Hematopoietic multipotent progenitor cell (in vitro differentiated cells): ENCODE results near the gene SLC47A1. TPM values are rescaled to one million over a fixed set of nuclear protein-coding genes. Genes with fewer than 3 reads are reported as not detected.
"Not testable (repeated sequence)": the region's sequence is repeated elsewhere in the genome, so short reads cannot be mapped to it uniquely, and the experiment has no call there.

ENCODE experiments used
- DNase-seq, 3 donors: peaks; one replicate each; pipeline ENCODE4 v3.0.0-alpha.2; 2011 to 2015; ENCODE audit warnings: low read depth in 2 of 3, low spot score in 2 of 3
- total RNA-seq: library from RNA; depleted of rRNA; stranded (reverse); fragments of >200 nt; gene quantifications from one replicate; pipeline ENCODE4 v1.2.3, GENCODE V29; 2012

The SLC47A1 gene
- total RNA-seq, 1 donor: under 0.01 TPM

DNA sequence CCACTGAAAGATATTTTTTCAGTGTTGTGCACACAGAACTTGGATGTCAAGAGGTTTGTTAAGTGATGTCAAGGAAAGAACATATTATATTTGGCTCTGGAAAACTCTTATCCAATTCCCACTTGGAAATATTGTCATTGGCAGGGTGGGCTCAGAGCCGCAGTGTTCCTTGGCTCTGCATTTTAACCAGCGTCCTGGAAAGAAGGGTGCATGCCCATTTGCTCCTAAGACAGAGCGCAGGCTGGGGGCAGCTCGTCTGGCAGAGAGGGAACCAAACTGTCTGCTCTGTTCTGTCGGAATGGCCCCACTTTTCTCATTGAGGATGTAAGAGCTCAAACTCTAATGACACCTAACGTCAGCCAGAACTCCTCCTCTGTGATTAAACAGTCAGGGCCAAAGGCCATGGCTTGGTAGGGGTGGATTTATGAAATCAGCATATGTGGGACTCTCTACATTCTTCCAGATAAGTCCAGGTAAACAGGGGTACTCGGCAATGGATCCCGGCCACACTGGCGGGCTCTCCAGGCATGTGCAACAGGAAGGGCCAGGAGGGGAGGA lies 18.0 kb downstream of the SLC47A1 start:
- no peak for DNase-seq

DNA sequence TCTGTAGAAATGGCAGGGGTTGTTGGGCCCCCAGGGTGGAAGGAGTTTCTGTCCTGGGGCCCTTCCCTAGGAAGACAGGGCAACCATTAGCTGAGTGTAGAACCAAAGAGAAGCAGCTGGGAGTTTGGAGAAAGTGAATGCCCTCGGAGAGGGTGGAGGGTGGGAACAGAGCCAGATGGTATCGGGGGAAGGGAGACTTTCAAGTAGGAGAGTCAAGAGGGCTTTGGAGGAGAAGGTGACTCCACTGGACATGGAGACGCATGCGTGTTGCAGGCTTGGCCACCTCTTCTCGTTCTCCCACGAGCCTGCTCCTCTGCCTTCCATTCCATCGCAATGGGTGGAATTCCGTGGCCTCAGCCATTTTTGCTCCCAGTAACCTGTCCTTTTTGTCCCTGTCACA lies 19.4 kb downstream of the SLC47A1 start:
- DNase-seq: no peak

DNA sequence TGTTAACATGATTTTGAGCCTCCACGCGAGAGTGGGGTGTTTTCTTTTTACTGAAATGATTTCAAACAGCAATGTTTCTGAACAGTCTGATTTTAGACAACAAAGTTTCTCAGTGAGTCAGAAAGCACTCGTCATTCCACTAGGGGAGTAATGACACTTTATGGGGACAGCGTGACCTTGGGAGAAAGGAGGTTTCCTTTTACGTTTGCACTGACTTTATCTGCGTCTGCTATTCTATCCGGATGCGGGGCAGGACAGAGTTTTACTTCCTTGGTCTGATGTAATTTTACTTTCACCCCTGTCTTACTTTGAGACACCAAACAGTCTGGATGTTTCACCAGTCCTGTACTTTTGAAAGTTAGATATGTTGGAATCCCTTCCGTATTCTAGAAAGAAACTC lies 20.7 kb downstream of the SLC47A1 start:
- no peak for DNase-seq

DNA sequence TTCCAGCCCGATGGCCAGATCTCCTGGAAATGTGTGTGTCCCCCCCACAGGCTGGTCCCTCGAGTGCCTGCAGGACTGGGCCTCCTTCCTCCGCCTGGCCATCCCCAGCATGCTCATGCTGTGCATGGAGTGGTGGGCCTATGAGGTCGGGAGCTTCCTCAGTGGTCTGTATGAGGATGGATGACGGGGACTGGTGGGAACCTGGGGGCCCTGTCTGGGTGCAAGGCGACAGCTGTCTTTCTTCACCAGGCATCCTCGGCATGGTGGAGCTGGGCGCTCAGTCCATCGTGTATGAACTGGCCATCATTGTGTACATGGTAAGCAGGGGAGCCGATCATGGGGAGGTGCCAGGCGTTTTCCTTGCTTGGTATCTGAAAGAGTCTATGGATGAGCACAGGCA lies 22.1 kb downstream of the SLC47A1 start:
- no peak for DNase-seq

- DNase-seq: no peak
Measured at GRCh38 chr17:19558946-19559345, 25.3 kb downstream of the SLC47A1 start.

DNA sequence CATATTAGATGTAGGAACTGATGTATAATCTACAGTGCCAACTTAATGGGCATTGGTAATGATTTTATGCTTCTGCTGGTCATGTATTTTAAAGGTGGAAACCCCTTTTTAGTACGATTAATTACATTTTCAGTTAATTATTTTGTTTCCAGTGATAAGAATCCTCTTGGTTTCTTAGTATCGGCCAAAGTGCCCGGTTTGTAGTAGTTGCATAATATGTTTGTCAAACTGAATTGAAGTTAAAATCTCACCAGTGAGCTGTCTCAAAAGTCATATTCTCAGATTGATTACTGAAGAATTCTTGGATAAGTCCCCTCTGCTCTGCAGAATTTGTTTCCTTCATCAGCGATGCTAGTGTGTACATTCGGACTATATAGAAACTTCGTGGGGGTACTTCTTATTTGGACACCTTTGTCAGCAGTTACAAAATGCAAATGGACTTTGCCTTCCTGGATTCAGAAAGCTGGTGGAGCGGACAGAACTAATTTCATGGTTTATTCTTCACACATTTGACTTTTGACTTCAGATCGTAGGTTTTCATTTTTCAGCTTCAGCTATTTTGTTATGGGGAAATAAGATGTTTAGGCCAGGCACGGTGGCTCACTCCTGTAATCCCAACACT lies 28.2 kb downstream of the SLC47A1 start:
- DNase-seq: no peak

GRCh38 chr17:19565817-19566575 lies 32.3 kb downstream of the SLC47A1 start:
- no peak for DNase-seq

DNA sequence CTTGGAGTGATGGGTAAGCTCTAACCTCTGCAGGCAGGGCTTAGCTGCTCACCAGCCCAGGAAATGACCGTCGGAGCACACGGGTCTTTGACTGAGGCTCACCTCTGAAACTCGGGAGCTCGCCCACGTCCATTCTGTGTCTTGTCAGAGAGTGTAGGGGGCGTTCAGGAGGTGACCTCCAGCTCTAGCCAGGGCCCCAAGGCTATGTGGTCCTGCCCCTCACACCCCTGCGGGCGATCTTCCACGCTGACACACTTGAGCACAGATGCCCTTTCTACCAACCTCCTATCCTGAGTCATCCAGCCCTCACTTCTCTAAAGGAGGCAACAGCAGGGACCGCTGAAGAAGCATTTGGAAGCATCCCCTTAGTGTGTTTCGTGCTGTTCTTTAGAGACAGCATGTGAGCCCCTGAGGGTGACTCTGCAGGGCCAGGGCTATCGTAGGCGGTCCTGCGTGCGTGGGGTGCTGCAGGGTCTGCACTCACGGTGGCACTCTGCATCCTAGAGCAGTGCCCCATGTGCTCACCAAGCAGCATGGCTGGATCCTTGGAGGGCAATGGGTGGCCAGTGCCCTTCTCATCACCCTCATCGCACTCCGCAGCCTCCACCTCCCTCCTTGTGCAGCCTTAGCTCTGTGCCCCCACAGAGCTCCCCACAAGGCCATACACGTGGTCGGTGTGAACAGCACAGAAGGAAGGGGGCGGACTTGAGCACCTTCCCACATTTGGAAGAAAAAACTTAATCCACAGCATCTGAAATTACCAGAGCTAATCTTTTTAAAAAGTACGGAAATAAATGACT lies 33.8 kb downstream of the SLC47A1 start:
- DNase-seq: no peak

DNA sequence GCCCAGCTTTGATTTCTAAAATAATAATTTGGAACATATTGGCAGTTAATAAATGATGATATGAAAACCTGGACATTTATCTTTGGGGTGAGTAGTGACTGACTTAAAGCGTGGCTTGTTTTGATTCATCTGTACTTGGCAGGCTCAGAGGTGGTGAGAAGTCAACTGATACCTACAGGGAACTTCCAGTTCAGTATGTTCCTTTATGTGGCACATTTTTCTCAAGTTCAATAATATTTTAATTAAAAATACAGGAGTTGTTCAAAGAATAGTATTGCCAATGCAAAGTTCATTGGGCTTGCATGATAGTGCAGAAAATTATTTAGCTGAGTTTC lies 34.3 kb downstream of the SLC47A1 start:
- no peak for DNase-seq

GRCh38 chr17:19569785-19570543 lies 36.3 kb downstream of the SLC47A1 start:
- DNase-seq: peak in 1 of 3 donors; percentile 24

DNA sequence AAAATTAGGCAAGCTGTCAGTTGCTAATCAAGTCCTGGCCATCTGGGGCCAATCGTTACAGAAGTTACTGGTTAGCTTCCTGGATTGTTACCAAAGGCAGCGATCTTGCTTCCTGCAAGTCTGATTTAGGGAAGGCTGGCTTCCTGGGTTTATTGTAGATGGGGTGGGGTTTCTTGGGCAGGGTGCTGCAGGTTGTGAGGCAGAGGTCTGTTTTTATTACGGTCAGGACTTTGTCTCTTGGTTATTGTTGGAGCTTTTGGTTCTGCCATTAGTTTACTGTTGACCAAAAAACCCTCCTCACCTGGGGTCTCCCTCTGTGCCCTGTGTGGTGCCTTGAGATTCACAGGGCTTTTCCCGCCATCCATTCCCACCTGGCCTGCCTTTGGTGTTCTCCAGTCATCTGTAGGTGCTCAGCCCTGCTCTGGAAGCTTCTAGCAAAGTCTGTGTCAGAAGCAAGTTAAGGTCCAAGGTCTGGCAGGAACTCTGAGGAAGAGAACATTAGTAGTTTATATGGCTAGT lies 36.9 kb downstream of the SLC47A1 start:
- peak in 1 of 3 donors; percentile 17 for DNase-seq

DNA sequence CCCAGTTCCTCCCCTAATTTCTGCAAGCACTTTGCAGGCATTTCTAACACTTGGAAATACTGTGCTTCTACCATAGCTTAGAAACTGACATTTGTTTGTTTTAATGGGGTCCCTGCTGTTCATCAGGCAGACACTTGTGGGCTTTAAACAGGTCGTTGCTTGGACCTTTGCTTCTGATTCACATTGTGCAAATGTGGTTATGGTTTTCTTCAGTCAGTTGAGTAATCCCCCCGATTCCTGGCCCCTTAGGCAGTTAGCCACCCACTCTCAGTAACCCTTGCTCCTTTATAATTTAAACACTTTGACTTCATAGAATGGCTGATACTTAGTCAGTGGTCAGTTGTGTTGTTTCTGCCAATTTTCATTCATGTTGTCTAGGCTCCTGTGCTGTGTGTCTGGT lies 39.4 kb downstream of the SLC47A1 start:
- DNase-seq: no peak

GRCh38 chr17:19574956-19575355 lies 41.3 kb downstream of the SLC47A1 start:
- DNase-seq: no peak

GRCh38 chr17:19578545-19578944 lies 44.9 kb downstream of the SLC47A1 start:
- DNase-seq: peak in 1 of 3 donors; percentile 6

- DNase-seq: no peak
Measured at GRCh38 chr17:19579192-19579761, 45.6 kb downstream of the SLC47A1 start.

GRCh38 chr17:19579867-19580565 lies 46.4 kb downstream of the SLC47A1 start:
- DNase-seq: peak in 2 of 3 donors; percentile 14 to 34

DNA sequence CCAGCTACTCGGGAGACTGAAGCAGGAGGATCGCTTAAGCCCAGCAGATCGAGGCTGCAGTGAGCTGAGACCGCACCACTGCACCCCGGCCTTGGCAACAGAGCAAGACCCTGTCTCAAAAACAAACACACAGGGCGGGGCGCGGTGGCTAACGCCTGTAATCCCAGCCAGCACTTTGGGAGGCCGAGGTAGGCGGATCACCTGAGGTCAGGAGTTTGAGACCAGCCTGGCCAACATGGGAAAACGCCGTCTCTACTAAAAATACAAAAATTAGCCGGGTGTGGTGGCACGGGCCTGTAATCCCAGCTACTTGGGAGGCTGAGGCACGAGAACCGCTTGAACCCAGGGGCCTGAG lies 46.9 kb downstream of the SLC47A1 start:
- DNase-seq: not testable (repeated sequence)

DNA sequence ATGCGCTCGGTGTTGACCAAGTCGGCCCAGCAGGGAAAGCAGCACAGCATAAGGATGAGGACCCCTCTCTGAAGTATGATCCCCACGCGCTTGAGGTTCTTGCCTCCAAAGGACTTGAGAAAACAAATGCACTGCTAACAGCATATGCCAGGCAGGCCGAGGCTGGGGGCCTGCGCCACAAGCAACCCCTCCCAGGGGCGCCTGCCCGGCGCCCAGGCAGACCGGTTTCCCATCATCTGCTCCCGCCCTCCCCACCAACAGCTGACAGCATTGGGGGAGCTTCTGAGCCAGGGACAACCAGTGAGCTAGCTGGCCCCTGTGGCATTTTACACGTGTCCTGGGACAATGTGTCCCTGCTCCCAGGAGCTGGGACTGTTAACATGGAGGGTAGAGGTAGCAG lies 48.5 kb downstream of the SLC47A1 start:
- DNase-seq: not testable (repeated sequence)

DNA sequence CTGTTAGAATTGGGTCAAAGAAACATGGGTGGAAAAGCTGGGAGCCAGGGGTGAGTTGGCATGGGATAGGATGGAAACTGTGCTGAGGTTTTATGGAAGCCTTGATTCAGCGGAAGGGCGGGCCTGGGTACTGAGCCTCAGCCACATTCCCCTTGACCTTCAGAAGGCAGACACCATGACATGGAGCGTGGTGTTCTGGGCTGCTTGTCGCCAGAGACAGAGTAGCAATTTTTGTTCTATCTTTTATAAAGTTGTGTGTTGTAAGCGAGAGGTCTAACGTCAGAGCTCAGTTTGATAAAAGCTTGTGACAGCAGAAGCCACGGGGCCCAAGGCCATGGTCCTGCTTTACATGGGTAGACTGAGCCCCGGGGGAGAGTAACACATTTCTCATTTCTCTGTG lies 50.2 kb downstream of the SLC47A1 start:
- no peak for DNase-seq

DNA sequence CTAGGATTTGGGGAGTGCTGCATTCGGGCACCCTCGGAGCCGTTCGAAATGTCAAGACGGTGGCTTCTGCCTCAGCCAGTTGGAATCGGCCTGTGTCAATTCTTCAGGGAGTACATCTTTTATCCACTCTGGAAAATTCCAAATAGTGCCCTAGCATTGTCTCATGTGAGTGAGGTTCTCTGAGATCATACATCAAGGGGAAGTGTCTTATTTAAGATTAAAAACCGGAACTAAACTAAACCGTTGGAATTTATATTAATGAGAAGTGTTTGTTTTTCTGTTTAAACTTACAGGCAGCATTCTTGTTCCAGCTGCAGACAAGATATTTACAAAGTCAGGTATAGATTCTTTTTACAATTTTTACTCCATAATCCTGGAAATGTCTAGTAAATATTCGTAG lies 56.8 kb downstream of the SLC47A1 start:
- DNase-seq: peak in 1 of 3 donors; percentile 29
